Dedifferentiated amniotic fluid mesenchymal stem cell (primary cell): ENCODE data around the gene ZNF341.
A peak's percentile ranks its signal among the peaks of the same experiment; 100 is the strongest.

Experiments
- DNase-seq: peaks from one replicate; pipeline ENCODE4 v3.0.0-alpha.2; 2016; ENCODE audit errors: extremely low spot score

ZNF341 gene

DNA sequence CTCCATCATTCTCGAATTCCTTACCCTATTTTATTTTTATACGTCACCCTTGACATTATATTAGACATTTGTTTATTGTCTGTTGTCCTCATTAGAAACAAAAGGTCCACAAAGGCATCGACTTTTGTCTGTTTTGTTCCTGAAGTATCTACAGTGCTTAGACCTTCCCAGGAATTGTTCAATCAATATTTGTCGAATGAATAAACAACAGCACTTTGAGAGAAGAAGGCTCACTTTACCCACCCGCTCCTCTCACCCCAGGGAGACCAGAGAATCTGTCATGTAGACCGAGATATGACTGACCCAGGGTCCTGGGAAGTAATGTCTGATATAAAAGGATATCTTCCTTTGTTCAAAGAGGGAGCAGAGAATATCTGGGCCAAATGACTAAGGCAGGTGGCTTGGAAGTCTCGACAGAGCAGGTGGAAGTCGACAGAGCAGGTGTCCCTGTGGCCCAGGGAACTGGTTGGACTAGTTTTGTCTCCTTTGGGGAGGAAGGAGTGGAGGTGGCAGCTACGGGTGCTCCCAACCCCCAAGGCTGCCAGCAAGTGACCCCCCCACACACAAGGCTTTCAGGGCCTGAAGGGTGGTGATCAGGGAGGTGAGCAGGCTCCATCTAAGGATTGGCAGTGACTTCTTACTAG lies 64.6 kb downstream of the ZNF341 start:
- no peak for DNase-seq

DNA sequence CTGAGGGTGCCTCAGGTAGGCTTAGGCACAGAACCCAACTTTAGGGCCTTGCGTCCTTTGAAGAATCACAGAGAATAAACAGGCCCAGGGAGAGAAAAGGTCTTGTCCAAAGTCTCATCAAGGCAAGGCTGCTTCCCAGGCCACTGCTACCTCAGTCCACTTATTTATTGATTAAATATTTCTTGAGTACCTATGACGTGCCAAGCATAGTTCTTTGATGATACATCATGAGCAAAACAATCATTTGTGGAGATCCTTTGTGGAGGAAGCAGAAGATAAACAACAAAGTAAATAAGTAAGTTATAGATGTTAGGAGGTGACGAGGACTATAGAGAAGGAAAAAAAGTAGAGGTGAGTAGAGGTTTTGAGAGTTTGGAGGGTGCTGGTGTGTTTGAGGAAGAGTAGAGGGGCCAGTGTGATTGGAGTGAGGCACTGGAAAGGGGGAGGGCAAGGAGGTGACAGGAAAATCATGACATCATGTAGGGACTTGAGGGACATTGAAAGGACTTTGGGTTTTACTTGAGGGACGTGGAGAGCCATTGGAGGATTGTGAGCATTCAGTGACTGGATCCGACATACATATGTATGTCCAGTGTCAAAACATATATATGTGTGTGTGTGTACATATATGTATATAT lies 65.2 kb downstream of the ZNF341 start:
- peak; percentile 14 for DNase-seq

DNA sequence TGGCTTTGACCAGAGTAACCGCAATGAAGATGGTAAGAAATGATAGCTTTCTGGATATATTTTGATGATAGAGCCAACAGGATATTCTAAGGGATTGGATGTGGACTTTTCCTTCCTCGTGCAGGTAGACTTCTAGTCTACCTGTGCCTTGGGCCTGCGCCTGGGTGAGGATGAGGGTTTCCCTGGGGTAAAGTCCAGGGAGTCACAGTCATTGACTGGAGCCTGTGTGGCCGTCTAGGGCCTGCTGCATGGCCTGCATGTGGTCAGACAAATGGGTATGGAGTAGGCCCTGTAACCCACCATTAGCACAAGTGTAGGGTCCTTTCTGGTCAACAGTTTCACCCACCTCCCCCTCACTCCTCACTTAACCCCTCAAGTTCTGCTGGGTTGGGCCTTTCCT lies 66.6 kb downstream of the ZNF341 start:
- DNase-seq = no peak

DNA sequence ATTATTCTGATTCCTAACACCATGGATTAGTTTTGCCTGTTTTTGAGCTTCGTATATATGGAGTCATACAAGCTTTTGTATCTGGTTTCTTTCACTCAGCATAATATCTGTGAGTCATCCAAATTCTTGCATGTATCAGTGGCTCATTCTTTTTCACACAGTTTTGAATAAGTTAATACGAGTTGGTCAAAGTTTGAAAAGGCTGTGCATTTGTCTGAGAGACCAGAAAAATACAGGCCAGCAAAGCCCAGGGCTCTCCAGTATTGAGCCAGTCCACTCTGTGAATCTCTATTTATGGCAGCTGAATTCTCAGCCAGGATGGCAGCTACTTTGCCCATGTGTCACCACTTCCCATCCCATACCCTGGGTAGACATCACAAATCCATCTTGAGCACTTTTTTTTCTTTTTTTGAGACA lies 72.1 kb downstream of the ZNF341 start:
- DNase-seq = peak; percentile 79

DNA sequence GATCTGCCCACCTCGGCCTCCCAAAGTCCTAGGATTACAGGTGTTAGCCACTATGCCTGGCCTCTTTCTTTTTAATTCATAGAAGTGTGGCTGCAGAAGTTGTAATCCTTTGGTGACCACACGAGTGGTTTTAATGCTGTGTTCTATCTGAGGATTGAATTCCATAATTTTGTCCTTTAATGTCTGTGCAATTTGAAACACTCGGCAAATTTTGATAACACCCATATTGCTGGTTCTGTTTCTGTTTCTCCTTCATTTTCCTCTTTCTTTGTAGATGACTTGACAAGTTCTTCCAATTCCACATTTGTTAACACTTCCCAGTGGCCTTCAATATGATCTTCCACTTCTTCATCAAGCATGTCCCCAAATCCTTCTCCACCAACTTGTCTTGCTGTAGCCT lies 76.6 kb downstream of the ZNF341 start:
- DNase-seq = no peak

DNA sequence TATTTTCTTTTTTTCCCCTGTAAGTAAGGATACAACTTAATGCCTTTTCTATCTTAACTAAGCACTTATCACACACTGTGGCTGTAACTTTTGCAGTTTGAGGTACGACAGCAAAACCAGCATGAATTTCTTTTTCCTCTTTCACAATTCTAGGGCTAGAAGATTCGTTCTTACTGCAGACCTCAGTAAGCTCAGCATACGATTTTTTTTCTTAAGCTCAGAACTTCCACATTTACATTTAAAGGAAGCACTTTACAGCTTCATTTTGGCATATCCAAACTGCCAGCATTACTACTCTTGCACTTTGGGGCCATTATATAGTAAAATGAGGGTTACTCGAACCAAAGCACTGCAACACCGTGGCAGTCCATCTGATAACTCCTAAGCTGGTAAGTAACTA lies 78.5 kb downstream of the ZNF341 start:
- no peak for DNase-seq

DNA sequence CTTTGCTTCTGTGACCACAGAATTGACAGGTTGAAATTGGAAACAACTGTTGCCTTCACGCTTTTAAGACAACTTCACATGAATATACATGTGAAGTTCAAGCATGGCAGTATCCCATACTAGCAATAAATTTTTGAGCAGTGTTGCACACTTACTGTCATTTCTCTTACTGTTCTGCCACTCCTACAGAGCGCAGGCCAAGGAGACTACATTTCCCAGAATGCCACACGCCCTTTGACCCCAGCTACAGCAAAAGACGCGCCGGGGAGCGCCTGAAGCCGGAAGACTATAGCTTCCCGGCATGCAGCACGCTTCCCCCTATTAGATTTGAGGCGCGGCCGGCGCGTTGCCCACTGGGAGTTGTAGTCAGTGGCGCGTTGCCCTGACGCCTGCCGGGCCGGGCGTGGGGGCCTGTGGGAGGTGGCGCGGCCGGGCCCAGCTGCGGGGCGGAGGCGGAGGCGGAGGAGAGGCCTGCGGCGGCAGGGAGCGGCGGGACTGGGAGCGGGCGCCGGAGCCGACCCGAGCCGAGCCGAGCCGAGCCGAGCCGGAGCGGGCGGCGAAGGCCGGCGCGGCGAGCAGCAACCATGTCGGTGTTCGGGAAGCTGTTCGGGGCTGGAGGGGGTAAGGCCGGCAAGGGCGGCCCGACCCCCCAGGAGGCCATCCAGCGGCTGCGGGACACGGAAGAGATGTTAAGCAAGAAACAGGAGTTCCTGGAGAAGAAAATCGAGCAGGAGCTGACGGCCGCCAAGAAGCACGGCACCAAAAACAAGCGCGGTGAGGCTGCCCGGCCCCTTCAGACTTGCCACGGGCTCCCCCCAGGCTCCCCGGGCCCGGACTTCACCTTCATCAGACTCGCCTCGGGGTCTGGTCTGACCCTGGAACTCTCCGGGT lies 79.3 kb downstream of the ZNF341 start, which contains the start of gene CHMP4B:
Gene CHMP4B, plus strand, starts transcription at position 464 of the 891 bp plus-strand sequence. Its CDS starts 121 bp downstream, at position 585.
- peak; percentile 97 for DNase-seq

GRCh38 chr20:33811776-33812151 lies 80.0 kb downstream of the ZNF341 start:
- no peak for DNase-seq

DNA sequence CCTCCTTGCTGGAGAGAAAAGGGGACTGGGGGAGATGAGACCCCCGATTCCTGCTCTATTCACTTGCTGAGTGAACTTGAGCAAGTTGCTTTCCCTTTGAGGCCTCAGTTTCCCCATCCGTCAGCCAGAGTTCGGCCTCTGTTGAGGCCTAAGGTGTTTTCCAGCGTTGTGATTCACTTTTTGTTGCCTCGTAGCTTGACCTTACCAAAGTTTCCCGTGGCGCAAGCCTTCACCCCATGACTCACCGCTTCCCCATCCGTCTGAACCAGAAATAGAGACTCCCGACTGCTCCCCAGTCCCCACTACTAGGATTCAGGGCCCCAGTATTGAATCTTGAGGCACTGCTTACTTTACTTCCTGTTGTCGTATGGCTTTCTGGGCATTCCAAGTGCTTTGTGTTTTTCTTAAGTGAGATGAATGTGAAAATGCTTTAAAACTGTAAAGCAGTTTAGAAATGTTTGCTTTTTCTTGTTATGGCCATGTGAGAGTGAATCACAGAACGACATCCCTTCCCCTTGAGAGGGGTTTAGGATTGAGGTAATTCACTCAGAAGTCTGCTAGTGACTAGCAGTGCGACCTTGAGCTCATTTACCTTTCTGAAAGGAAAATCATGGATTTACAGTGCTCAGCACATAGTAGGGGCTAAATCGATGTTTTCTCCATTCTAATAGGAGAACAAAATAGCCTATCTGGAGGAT lies 80.5 kb downstream of the ZNF341 start:
- DNase-seq = peak; percentile 54

DNA sequence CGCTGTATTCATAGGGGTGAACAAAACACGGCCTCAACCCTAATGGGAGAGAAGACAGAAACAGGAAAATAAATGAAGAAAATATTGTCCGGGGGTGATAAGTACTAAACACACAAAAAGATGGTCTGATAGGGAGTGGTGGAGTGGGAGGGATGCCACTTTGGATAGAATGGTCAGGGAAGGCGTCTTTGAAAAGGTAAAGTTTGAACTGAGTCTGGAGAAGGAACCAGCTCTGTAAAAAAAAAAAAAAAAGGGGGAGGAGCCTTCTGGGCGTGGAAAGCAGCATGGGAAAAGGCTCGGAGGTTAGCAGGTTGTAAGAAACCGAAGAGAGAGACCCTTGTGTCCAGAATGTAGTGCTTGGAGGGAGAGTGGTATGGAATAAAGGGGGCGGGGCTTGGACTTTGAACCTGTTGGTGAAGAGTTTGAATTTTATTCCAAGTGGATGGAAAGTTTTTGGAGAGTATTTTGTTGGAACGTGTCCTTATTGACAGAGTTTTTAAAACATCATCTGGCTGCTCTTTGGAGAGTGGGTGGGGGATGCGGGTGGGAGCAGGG lies 81.2 kb downstream of the ZNF341 start:
- no peak for DNase-seq

DNA sequence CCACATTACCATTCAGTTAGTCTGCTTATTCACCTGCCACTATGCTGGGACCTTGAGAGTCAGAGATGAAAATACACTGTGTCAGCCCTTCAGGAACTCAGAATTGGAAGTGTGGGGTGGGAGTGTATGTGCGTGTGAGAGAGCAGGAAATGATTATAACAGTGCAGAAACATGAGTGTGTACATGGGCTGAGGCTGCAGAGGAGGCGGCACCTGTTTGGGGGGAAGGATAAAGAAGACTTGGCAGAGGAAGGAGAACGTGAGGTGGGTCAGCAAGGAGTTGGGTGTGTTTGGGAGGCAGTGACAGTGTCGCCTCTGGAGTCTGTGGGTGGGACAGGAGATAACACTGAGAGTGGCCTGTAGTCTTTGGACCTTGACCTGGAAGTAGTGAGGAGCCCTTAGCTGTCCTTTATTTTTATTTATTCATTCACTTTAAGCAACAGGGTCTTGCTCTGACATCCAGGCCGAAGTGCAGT lies 82.5 kb downstream of the ZNF341 start:
- DNase-seq = no peak

- no peak for DNase-seq
Observed at GRCh38 chr20:33815671-33816070, 83.9 kb downstream of the ZNF341 start.

- DNase-seq = no peak
Observed at GRCh38 chr20:33816191-33816590, 84.4 kb downstream of the ZNF341 start.

- no peak for DNase-seq
Observed at GRCh38 chr20:33817411-33817810, 85.6 kb downstream of the ZNF341 start.

DNA sequence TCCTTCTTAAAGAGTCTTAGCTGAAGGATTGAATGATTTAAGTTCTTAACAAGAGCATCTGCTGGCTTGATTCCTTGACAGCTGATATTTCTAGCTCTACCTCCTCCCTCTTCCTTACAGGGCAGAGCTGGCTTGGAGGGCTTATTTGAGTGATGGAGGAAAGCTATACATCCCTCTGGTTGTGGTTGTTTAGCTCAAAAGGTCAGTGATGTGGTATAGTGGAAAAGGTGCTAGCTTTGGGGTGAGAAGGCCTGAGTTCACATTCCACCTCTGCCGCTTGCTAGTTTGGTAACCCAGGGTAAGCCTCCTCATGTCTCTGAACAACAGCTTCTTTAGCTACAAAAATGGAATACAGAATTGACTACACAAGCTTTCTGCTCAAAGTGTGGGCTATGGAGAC lies 87.7 kb downstream of the ZNF341 start:
- no peak for DNase-seq

DNA sequence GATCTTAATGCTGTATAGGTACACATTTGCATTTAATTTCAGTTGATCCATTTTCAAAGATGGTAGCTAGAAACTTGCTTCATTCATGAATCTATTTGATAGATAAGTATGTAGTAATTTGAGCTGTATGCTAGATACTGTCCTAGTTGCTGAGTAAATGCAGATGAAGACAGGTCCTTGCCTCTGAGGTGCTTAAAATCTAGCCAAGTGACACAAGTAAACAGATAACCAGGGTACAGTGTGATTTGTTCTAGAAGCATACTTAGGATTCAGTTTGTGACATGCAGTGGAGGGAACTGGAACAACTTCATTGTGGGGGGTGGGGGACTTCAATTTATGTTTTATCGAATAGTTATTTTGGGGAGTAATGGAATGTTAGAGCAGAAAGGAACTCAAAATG lies 88.6 kb downstream of the ZNF341 start:
- no peak for DNase-seq

DNA sequence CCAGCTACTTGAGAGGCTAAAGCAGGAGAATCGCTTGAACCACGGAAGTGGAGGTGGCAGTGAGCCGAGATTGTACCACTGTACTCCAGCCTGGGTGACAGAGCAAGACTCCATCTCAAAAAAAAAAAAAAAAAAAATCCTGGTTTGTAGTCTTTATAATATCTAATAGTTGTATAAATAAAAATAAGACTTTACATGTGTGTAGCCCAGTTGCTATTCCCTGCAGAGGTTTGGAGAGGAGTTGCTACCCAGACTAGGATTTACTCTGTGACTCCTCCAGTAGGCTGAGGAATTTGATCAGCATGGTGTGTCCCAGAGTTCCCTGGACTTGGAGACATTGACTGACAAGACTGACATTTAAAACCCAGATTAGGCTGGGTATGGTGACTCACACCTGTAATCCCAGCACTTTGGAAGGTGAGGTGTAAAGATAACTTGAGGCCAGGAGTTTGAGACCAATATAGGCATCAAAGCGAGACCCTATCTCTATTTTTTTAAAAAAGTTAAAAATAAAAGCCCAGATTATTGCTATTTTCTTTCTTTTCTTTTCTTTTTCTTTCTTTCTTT lies 89.6 kb downstream of the ZNF341 start:
- no peak for DNase-seq

DNA sequence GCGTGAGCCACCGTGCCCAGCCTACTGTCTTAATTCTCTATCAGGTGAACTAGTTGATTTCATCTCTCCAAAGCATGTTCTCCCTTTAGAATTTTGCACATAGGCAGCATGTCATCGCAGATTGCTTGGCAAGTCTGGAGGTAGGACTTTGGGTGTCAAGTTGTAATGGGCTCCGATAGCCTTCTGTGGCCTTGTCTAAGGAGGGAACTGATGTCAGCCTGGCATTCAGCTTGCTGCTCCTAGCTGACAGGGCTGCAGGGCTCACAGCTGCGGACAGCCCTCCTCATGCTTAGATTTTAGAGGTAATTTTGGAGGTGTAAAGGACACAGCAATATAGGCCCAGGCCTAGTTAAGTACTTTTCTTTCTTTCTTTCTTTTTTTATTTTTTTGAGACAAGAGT lies 90.6 kb downstream of the ZNF341 start:
- no peak for DNase-seq

GRCh38 chr20:33822991-33823390 lies 91.2 kb downstream of the ZNF341 start:
- no peak for DNase-seq

GRCh38 chr20:33824852-33825251 lies 93.1 kb downstream of the ZNF341 start:
- DNase-seq = no peak
